GM19351 (cell line): ENCODE results near the gene HCRTR1.

ENCODE experiments used
- ATAC-seq: cut with Tn5 transposase; IDR thresholded peaks from one replicate; pipeline ENCODE4 v1.9.1; 2021; ENCODE audit warnings: mild to moderate bottlenecking, moderate library complexity; ENCODE audit not compliant: unreplicated experiment

The HCRTR1 gene

DNA sequence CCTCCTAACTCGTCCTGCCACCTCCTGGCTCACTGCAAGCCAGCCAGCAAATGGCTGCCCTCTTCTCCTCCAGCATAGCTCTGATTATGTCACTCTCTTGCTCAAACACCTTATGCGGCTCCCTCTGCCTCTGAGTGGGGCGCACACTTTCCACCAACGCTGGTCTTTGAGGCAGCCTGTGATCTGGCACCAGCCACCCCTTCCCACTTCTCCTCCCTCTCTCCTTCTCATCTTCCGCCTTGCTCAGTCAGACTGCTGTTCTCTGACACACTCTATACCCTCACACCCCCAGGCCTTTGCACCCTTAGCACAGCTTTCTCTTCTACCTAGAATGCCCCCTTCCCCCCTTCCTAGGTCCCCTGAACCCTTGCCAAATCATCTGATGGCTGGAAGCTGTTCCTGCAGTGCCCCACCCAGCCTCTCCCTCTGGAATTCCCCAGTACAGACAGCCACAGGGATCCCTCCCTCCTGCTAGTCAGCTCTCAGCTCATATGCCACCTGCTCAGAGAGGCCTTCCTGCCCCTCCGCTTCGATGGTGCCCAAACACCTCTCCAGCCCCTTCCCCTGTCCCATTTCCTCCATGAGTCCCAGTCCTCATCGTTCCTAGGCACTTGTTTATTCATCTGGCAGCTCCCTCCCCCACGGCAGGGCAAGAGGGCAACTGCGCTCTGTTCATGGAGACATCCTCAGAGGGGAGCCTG is 48.9 kb downstream of the HCRTR1 start:
- no peak for ATAC-seq

DNA sequence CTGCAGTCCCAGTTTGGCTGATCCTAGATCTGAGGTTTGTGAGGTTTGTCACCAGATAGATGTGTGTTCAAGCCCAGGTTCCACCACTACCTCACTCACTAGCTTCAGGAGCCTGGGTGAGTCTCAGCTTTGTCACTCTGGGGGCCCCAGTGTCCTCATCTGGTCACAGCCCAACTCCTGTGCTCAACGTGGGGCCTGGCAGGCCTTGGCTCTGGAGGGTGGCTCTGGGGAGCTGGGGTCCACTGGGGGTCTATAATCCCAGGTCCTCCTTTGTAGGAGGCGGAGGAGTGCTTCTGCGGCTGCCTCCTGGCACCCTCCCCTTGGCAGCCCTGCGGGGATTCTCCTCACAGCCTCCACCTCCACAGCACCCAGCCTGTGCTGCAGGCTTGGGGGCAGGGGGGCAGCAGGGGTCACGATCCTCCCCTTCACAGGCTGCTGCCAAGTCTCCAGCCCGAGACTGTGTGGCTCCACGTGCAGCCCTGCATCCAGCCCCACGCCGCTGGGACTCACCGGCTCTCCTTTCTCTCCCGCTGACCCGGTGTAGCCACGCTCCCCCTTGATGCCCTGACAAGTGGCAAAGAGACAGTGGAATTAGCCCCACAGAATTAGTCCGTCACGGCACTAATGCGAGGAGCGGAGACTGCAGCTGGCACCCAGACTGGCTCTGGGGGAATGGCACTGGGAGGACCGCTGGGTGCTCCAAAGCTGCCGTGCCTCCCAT is 49.7 kb downstream of the HCRTR1 start:
- ATAC-seq, result no peak

DNA sequence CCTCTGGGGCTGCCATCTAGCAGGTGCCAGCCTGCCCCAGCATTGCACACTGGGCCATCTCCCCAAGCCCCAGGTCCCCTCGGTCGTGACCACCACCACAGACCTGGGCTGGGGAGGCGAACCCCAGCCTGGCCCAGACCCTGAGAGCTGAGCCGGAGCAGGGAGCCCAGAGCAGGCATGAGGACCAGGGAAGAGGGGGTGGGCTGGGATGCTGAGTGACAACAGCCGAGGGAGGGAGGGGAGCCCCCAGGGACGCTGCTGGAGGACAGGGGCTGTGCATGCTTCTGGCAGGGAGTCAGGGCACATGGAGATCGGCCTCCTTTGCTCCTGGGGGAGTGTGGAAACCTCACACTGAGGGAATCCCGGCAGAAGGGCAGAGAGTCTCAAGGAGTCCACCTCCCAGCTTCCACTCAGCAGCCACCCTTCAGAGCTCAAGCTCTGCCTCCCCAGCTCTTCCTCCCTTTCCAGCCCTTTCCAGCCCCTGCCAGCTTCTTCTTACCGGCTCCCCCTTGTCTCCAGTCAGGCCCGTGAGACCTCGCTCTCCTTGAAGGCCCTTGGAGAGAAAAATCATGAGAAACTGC is 50.9 kb downstream of the HCRTR1 start:
- ATAC-seq, result no peak

DNA sequence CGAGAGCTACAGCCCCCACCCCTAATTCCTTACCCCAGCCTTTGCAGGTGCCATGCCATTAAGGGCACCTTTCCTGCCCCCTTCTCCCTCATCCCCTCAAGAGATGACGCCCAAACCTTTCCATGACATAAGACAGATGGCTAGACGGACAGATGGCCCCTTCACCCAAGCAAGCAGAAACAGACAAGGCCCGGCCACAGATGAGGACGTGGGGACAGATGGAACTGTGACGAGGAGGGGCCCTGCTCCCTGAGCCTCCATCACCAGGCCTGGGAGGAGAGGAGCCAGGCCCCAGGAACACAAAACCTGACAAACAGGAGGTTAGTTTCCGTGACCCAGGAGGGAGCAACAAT is 51.9 kb downstream of the HCRTR1 start:
- ATAC-seq, result no peak

DNA sequence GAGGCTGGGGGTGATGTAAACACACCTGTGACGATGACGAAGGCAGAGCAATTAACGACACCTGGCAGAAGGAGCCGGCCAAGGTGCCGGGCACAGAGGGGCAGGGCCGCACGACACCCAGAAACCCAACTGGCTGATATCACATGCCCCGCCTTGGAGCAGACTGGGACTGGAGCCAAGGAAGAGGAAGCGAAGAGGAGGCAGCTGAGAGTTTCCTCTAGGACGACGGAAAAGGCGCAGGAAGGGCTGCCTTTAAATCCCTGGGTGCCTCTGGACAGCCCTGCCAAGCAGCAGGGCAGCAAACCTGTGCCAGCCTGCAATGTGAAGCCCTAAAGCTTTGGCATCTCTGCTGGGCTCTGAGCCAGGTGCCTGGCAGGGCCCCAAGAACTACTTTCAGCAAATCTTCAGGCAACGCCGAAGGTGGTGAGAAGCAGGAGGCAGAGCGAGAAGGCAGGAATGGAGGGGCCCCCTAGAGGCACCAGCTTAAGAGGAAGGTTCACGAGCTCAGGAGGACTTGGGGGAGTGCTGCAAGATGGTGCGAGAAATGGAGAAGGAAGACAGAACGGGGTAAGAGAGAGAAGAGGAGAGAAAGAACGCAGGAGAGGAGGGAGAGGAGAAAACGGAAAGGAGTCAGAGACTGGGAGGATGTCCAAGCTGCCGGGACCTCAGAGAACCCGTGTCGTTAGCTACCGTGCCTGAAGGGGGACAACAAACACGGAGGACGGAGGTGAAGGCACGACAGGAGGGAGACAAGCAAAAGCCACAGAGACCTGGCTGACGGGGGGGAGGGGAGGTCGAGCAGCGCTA is 52.5 kb downstream of the HCRTR1 start:
- no peak for ATAC-seq

DNA sequence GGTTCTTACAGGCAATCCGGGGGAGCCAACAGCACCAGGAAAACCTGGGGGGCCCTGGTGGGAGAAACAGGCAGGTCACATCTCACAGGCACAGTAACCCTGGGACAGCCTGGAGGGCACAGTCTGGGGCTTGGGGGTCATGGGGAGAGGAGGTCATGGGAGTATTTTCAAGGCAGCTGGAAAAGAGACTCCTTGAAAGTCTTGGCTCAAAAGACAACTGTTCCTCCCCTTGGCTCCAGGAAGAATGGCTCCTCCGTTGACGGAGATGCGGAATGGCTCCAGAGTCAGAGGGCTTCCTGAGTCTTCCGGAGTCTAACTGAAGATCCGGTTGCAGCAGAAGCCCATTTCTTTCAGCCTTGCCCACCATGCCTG is 53.1 kb downstream of the HCRTR1 start:
- ATAC-seq, result no peak

DNA sequence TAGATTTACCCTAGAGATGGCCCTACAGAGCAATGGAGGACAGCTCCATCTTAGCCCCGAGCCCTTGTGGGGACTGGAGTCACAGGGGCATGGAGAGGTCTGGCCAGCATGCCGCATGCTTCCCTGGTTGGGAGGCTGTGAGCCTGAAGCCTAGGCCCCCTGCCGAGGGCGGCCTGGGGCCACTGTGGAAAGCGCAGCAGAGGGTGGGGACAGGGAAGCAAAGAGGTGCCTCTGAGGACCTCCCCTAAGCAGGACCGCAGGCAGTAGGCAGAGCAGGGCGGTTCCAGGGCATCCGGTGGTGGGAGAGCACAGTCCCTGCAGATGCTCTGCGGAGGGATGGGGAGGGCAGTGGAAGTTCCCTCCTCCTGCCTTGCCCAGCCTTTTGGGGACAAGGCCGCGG is 53.7 kb downstream of the HCRTR1 start:
- no peak for ATAC-seq

DNA sequence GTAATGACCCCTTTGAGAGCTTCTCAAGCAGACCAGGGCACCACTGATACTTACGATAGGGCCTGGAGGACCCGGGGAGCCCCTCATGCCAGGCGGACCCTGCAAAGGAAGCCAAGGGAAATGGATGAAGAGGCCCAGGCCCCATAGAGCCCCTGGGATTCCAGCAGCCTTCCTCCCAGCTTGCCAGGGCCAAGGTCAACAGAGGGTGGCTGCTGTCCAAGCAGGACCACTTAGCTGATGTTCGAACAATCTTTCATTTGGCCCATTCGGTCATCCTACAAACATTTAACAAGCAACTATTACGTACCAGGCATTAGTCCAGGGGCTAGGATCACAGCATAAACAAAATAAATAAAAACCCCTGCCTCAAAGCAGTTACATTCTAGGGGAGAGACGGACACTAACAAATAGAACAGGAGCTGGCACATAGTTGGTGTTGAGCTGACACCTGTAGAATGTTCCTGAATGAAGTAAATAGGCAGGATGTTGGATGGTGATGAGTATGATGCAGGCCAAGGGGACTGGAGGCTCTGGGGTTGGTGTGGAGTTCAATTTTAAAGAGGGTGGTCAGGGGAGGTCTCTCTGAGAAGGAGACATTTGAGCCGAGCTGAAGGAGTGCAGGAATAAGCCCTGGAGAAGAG is 54.2 kb downstream of the HCRTR1 start:
- no peak for ATAC-seq

DNA sequence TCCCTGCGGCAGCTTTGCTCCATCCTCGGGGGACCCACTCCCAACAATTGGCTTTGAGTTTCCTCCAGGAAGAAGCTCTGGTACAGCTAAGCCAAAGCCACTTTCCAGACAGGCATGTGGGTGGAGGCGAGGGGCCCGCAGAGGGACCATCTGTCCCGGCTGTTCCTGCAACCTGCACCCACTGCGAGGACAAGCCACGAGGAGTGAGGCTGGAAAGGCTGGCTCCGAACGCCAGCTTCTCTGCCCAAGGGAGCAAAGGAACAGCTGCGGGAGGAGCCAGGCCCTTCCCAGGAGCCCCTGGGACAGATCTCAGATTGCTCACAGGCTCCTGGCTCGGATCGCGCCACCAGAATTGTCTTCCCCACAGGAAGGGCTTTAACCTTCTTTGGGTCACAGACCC is 55.5 kb downstream of the HCRTR1 start:
- no peak for ATAC-seq

DNA sequence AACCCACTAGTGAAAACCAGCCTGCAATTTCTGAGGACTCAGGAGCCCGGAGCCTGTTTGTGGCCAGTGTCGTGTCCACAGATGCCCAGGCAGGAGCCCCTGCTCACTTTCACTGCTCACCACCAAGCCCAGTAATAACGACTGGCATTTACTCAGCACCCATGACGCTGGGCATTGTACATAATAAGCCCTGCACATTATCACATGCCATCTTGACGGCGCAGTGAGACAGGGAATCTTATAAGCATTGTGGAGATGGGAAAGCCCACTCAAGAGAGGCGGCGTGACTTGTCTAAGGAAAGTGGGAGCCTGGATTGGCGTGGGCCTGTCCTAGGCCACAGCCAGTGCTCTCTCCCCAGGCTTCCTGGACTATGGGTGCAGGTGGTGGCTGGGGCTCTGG is 55.9 kb downstream of the HCRTR1 start:
- no peak for ATAC-seq

DNA sequence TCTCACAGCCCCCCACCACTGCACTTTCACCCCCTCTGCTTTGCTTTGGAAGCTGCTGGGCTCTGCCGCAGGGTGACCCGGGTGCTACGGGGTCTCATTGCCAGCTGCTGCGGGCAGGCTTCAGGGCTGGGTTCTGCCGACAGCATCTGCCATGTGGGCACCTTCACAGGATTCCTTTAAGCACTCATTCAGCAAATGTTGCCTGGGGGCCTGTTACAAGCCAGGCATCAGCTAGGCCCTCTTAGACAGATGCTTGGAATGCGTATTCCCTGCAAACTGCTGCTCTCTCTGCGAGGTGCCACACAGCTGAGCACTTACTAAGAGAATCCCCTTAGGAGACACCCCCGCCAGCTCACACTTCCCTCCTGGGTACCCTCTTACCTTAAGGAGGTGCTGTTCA is 57.1 kb downstream of the HCRTR1 start:
- no peak for ATAC-seq

DNA sequence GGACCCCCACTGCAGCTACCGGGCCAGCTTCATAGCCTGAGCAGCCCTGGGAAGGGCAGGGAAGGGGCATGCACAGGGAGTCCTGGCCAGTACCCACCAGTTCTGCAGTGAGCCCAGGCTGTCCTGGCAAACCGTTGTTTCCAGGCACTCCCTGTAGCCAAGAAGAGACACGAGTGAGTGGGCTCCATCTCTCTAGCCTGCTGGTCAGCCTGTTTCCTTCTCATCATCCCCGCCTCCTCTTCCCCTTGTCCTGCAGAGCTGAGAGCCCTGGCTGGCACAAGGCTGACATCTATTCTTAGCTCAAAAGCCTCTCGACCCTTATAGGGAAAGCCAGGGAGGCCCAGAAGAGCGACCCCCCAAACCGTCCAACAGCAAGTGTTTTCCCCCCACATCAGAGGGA is 57.7 kb downstream of the HCRTR1 start:
- no peak for ATAC-seq

DNA sequence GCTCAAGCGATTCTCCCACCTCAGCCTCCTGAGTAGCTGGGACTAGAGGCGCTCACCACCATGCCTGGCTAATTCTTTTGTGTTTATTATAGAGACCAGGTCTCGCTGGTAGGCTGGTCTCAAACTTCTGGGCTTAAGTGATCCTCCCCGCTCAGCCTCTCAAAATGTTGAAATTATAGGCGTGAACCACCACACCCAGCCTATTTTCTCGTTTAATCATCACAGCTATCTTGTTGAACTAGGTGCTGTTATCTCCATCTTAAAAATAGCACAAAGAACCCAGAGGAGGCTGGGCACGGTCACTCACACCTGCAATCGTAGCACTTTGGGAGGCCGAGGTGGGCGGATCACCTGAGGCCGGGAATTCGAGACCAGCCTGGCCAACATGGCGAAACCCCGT is 58.3 kb downstream of the HCRTR1 start:
- ATAC-seq, result no peak
